Measurements from ENCODE around the gene C1orf105. TPM values are rescaled to one million over a fixed set of nuclear protein-coding genes. Genes with fewer than 3 reads are reported as not detected.

C1orf105 gene
- total and polyA plus RNA-seq, 8 donors: 0.27 TPM; not detected in 7

- Histone ChIP-seq H3K36me3 (no peaks in the 10 kb centered on the region), H3K9me3 (no peaks in the 10 kb centered on the region), H3K27me3 (peaks cover 4% of the 10 kb centered on the region in 2 donors), H3K4me3 (no peak overlapping the region), H3K27ac (no peak overlapping the region), H3K4me1 (no peaks in the 10 kb centered on the region)
- ATAC-seq (no peak), DNase-seq (no peak)
- no peak for TF ChIP-seq CTCF (IDR thresholded peaks at IDR 0.05)
- intact Hi-C loops (cut with DNase I): no loop called here
Observed at GRCh38 chr1:172484252-172484651, 63.8 kb downstream of the C1orf105 start.

GRCh38 chr1:172485626-172486025 is 65.1 kb downstream of the C1orf105 start:
- intact Hi-C loops (cut with DNase I): no loop called here
- ATAC-seq: no peak
- H3K4me3 ChIP-seq: no peak overlapping the region

GRCh38 chr1:172486805-172487454 is 66.4 kb downstream of the C1orf105 start:
- H3K36me3 ChIP-seq: no peaks in the 10 kb centered on the region
- H3K27ac ChIP-seq: no peak overlapping the region
- H3K9me3 ChIP-seq: no peaks in the 10 kb centered on the region
- H3K4me3 ChIP-seq: no peak overlapping the region
- ATAC-seq (no peak), DNase-seq (no peak)
- peaks cover 4% of the 10 kb centered on the region in 2 donors for H3K27me3 ChIP-seq
- no peak for TF ChIP-seq CTCF (IDR thresholded peaks at IDR 0.05)
- H3K4me1 ChIP-seq: no peaks in the 10 kb centered on the region
- intact Hi-C loops (cut with DNase I): no loop called here

More at GRCh38 chr1:172485626-172486025, 65.1 kb downstream of the C1orf105 start:
- TF ChIP-seq CTCF (IDR thresholded peaks at IDR 0.05): no peak
- Histone ChIP-seq H3K4me1 (no peaks in the 10 kb centered on the region), H3K27ac (no peak overlapping the region), H3K27me3 (peaks cover 4% of the 10 kb centered on the region in 2 donors), H3K36me3 (no peaks in the 10 kb centered on the region), H3K9me3 (no peaks in the 10 kb centered on the region)
- DNase-seq: no peak

- H3K9me3 ChIP-seq: no peaks in the 10 kb centered on the region
- no peak for TF ChIP-seq CTCF (IDR thresholded peaks at IDR 0.05)
- H3K27ac ChIP-seq: no peak overlapping the region
- intact Hi-C loops (cut with DNase I): no loop called here
- no peak overlapping the region for H3K4me3 ChIP-seq
- DNase-seq (no peak), ATAC-seq (no peak)
- H3K36me3 ChIP-seq: no peaks in the 10 kb centered on the region
- no peaks in the 10 kb centered on the region for H3K4me1 ChIP-seq
- H3K27me3 ChIP-seq: peaks cover 4% of the 10 kb centered on the region in 2 donors
Observed at GRCh38 chr1:172487550-172487949, 67.1 kb downstream of the C1orf105 start.

- peaks cover 4% of the 10 kb centered on the region in 2 donors for H3K27me3 ChIP-seq
- intact Hi-C loops (cut with DNase I): no loop called here
- ATAC-seq (no peak), DNase-seq (no peak)
- no peak overlapping the region for H3K4me3 ChIP-seq
- no peak overlapping the region for H3K27ac ChIP-seq
- no peaks in the 10 kb centered on the region for H3K36me3 ChIP-seq
- no peak for TF ChIP-seq CTCF (IDR thresholded peaks at IDR 0.05)
- H3K9me3 ChIP-seq: no peaks in the 10 kb centered on the region
- H3K4me1 ChIP-seq: no peaks in the 10 kb centered on the region
Observed at GRCh38 chr1:172488393-172488792, 67.9 kb downstream of the C1orf105 start.
